ENCODE data around the gene NNT. TPM values are rescaled to one million over a fixed set of nuclear protein-coding genes. Genes with fewer than 3 reads are reported as not detected.
"Not testable (repeated sequence)": the region's sequence is repeated elsewhere in the genome, so short reads cannot be mapped to it uniquely, and the experiment has no call there.

The NNT gene
- total and polyA plus RNA-seq, 8 donors = 8.7 to 127 (median 17.5) TPM

DNA sequence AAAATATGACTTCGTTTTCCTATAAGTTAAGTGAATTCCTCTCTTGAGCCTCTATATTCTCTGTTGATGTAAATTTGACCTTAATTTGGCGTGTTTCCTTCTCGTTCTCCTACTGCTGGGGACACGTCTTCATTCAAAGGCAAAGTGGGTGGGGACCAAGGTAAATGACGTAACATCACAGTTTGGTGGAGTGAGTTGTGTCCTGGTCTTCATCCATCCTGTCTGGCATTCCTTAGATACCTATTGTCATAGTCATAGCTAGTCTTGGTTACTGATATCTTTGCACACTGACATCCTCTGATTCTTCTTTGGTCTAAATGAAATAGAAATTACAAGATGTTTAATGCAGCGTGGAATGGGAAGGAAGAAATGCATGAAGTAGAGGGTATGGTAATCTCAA lies 108.5 kb downstream of the NNT start:
- no peak overlapping the region for H3K4me3 ChIP-seq
- TF ChIP-seq EP300 (IDR thresholded peaks at IDR 0.05) (no peak), POLR2AphosphoS5 (IDR thresholded peaks at IDR 0.05) (no peak), POLR2A (IDR thresholded peaks at IDR 0.05) (no peak)
- TF ChIP-seq, protein P1, sequence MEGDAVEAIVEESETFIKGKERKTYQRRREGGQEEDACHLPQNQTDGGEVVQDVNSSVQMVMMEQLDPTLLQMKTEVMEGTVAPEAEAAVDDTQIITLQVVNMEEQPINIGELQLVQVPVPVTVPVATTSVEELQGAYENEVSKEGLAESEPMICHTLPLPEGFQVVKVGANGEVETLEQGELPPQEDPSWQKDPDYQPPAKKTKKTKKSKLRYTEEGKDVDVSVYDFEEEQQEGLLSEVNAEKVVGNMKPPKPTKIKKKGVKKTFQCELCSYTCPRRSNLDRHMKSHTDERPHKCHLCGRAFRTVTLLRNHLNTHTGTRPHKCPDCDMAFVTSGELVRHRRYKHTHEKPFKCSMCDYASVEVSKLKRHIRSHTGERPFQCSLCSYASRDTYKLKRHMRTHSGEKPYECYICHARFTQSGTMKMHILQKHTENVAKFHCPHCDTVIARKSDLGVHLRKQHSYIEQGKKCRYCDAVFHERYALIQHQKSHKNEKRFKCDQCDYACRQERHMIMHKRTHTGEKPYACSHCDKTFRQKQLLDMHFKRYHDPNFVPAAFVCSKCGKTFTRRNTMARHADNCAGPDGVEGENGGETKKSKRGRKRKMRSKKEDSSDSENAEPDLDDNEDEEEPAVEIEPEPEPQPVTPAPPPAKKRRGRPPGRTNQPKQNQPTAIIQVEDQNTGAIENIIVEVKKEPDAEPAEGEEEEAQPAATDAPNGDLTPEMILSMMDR (IDR thresholded peaks at IDR 0.05) = no peak
- 92 to 95% (median 92%) methylated on average over 6 of the region's 6 CpGs for WGBS, 5 donors
- H3K36me3 ChIP-seq = peaks cover 0 to 4% (median 0%) of the 10 kb centered on the region in 4 donors
- H3K4me1 ChIP-seq = no peaks in the 10 kb centered on the region
- intact Hi-C loops (cut with DNase I; ENCODE audit: low total_unique reads) = no loop called here
- H3K27ac ChIP-seq = no peak overlapping the region
- H3K27me3 ChIP-seq = no peaks in the 10 kb centered on the region
- no peaks in the 10 kb centered on the region for H3K9me3 ChIP-seq
- DNase-seq = no peak

DNA sequence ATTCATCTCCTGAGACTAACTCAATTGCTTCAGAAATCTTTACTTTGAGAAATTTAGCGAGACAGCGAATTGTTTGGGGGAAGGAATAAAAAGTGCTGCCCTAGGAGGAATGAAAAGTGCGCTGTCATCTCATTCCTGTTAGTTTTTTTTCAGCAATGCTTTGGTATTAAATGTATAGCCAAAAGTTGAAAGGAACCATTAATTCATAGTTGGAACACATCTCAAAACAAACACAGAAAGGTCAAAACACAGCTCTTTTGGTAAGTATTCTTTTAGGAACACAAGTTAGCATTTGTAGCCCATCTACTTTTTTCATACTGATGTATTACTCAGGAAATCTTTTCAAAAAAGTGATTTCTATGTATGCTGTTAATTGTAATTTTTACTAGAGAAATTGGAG lies 109.1 kb downstream of the NNT start:
- H3K36me3 ChIP-seq = no peaks in the 10 kb centered on the region
- H3K4me3 ChIP-seq = no peak overlapping the region
- DNase-seq = no peak
- intact Hi-C loops (cut with DNase I; ENCODE audit: low total_unique reads) = no loop called here
- WGBS, 5 donors = 93 to 98% (median 96%) methylated on average over 3 of the region's 3 CpGs
- H3K9me3 ChIP-seq = no peaks in the 10 kb centered on the region
- TF ChIP-seq, protein P1 (IDR thresholded peaks at IDR 0.05) = no peak
- TF ChIP-seq POLR2A (IDR thresholded peaks at IDR 0.05) (no peak), POLR2AphosphoS5 (IDR thresholded peaks at IDR 0.05) (no peak), EP300 (IDR thresholded peaks at IDR 0.05) (no peak)
- no peak overlapping the region for H3K27ac ChIP-seq
- no peaks in the 10 kb centered on the region for H3K4me1 ChIP-seq
- no peaks in the 10 kb centered on the region for H3K27me3 ChIP-seq

DNA sequence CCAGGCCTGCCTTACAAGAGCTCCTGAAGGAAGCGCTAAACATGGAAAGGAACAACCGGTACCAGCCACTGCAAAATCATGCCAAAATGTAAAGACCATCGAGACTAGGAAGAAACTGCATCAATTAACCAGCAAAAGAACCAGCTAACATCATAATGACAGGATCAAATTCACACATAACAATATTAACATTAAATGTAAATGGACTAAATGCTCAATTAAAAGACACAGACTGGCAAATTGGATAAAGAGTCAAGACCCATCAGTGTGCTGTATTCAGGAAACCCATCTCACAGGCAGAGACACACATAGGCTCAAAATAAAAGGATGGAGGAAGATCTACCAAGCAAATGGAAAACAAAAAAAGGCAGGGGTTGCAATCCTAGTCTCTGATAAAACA lies 116.8 kb downstream of the NNT start:
- H3K36me3 ChIP-seq; H3K27me3 ChIP-seq; H3K9me3 ChIP-seq; intact Hi-C loops (cut with DNase I; ENCODE audit: low total_unique reads); H3K4me3 ChIP-seq; DNase-seq; H3K4me1 ChIP-seq; H3K27ac ChIP-seq: not testable (repeated sequence)
- 78 to 100% (median 96%) methylated on average over 1 to 3 of the region's 3 CpGs for WGBS, 5 donors

DNA sequence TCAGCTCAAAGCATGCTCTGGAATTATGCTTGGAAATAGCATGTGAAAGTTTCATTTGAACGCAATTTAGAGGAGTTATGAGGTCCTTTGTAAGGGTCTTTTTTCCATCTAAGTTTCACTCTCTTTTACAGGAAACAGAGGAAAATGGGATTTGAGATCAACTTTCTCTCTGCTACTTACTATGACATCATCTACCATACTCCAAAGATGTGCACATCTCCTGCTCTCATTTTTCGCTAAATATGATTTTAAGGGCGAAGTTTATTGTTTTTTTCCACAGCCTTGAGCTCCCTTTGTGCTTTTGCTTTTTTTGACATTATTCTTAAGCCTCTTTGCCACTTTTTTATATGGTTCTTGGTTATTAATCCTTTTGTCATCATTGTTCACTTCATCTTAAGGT lies 125.6 kb downstream of the NNT start:
- no peaks in the 10 kb centered on the region for H3K9me3 ChIP-seq
- no peak for TF ChIP-seq POLR2A (IDR thresholded peaks at IDR 0.05)
- no peak for TF ChIP-seq POLR2AphosphoS5 (IDR thresholded peaks at IDR 0.05)
- TF ChIP-seq, protein P1 (IDR thresholded peaks at IDR 0.05) = no peak
- no peak for TF ChIP-seq EP300 (IDR thresholded peaks at IDR 0.05)
- H3K4me3 ChIP-seq = no peak overlapping the region
- peaks cover 0 to 9% (median 4%) of the 10 kb centered on the region in 4 donors for H3K4me1 ChIP-seq
- intact Hi-C loops (cut with DNase I; ENCODE audit: low total_unique reads) = no loop called here
- H3K27ac ChIP-seq = no peak overlapping the region
- no peaks in the 10 kb centered on the region for H3K36me3 ChIP-seq
- WGBS, 5 donors = 64 to 80% (median 78%) methylated on average over 3 of the region's 3 CpGs
- no peaks in the 10 kb centered on the region for H3K27me3 ChIP-seq
- no peak for DNase-seq

DNA sequence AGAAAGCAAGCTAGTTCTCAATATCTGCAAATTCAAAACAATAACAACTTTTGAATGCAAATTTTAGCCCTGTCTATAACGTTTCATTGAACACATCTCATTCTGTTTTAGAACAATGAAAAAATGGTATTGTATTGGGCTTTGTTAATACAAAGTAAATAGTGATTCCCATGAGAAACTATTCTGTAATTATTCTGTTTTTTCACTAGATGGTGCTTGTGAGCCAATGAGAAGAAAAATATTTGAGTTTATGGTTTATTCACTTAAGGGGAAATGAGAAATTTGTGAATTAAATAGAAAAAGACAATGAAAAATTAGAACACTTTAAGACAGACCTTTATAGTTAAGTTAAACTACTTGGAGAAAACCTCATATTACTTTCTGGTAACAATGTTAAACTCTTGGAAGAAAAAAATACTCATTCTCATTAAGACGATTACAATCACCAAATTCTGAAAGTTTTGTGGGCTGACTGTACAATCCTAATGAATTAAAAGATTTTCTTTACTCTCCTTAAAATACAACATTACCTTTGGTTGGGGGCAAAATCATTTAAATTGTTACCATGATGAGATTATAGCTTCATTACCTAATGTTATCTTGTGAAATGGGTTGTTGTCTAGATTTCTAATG lies 127.0 kb downstream of the NNT start:
- Histone ChIP-seq H3K9me3 (no peaks in the 10 kb centered on the region), H3K36me3 (no peaks in the 10 kb centered on the region), H3K27ac (no peak overlapping the region), H3K4me1 (peaks cover 0 to 9% (median 4%) of the 10 kb centered on the region in 4 donors), H3K27me3 (no peaks in the 10 kb centered on the region), H3K4me3 (no peak overlapping the region)
- TF ChIP-seq, protein P1 (IDR thresholded peaks at IDR 0.05) = peak in 5 of 7 experiments; percentile 26 to 61 (median 53)
- TF ChIP-seq EP300 (IDR thresholded peaks at IDR 0.05) = no peak
- WGBS, 5 donors = 31 to 43% (median 38%) methylated on average over 2 of the region's 2 CpGs
- intact Hi-C loops (cut with DNase I; ENCODE audit: low total_unique reads) = loop anchor here (5.0 kb wide), 1 partner anchor 602 kb away; no protein-coding TSS in a partner anchor
- DNase-seq = peak in 1 of 2 donors; percentile 56
